Measurements from ENCODE around the gene POLK. TPM values are rescaled to one million over a fixed set of nuclear protein-coding genes. Genes with fewer than 3 reads are reported as not detected.

Gene POLK
- total and polyA plus RNA-seq, 4 donors: 3.7 to 20.6 (median 9.8) TPM

GRCh38 chr5:75546830-75547229 is 35.1 kb downstream of the POLK start:
- TF ChIP-seq ATF3 (IDR thresholded peaks at IDR 0.05) (no peak), REST (IDR thresholded peaks at IDR 0.05) (no peak)
- WGBS: 98% methylated on average over 6 of the region's 6 CpGs
- no peak overlapping the region for H3K9ac ChIP-seq (ENCODE audit: low read depth in 1 of 2, low read length in 2 of 2)

GRCh38 chr5:75547812-75548211 is 36.1 kb downstream of the POLK start:
- H3K4me1 ChIP-seq (ENCODE audit: control insufficient read depth in 4 of 4, insufficient read depth in 4 of 4, low read length in 3 of 4): no peaks in the 10 kb centered on the region
- H3K9me3 ChIP-seq (ENCODE audit: control insufficient read depth in 4 of 4, low read length in 3 of 4): no peaks in the 10 kb centered on the region
- TF ChIP-seq REST (IDR thresholded peaks at IDR 0.05): no peak
- no peak for TF ChIP-seq ZBTB33 (IDR thresholded peaks at IDR 0.05)
- TF ChIP-seq CTCF (IDR thresholded peaks at IDR 0.05; ENCODE audit: low read depth, low read length, missing input control): no peak
- TF ChIP-seq ATF3 (IDR thresholded peaks at IDR 0.05): no peak
- no peak for TF ChIP-seq JUND (IDR thresholded peaks at IDR 0.05)
- no peak for TF ChIP-seq RXRA (IDR thresholded peaks at IDR 0.05)
- no peak for TF ChIP-seq GABPA (IDR thresholded peaks at IDR 0.05 in 1 of 2, conservative IDR thresholded peaks at IDR 0.05 in 1 of 2)
- TF ChIP-seq NR2F2 (IDR thresholded peaks at IDR 0.05): no peak
- TF ChIP-seq SP1 (IDR thresholded peaks at IDR 0.05): no peak
- no peak for TF ChIP-seq TAF1 (conservative IDR thresholded peaks at IDR 0.05)
- no peak for TF ChIP-seq FOXA2 (IDR thresholded peaks at IDR 0.05)
- TF ChIP-seq YY1 (IDR thresholded peaks at IDR 0.05): no peak
- TF ChIP-seq HNF4G (IDR thresholded peaks at IDR 0.05): no peak
- TF ChIP-seq RAD21 (IDR thresholded peaks at IDR 0.05): no peak
- TF ChIP-seq FOXA1 (IDR thresholded peaks at IDR 0.05): no peak
- TF ChIP-seq HNF4A (conservative IDR thresholded peaks at IDR 0.05): no peak
- no peak overlapping the region for H3K9ac ChIP-seq (ENCODE audit: low read depth in 1 of 2, low read length in 2 of 2)
- H3K4me3 ChIP-seq (ENCODE audit: low read depth in 1 of 3, low read length in 3 of 3): no peak overlapping the region
- H3K27me3 ChIP-seq (ENCODE audit: control insufficient read depth in 4 of 4, insufficient read depth in 4 of 4, low read length in 3 of 4): no peaks in the 10 kb centered on the region
- H3K36me3 ChIP-seq (ENCODE audit: control insufficient read depth in 4 of 4, insufficient read depth in 3 of 4, low read depth in 1 of 4, low read length in 3 of 4): peaks cover 0 to 9% (median 4%) of the 10 kb centered on the region in 4 donors
- H3K27ac ChIP-seq (ENCODE audit: low read depth in 1 of 2, low read length in 2 of 2): no peak overlapping the region
- DNase-seq (ENCODE audit: low spot score): no peak
- 94% methylated on average over 3 of the region's 3 CpGs for WGBS

More at GRCh38 chr5:75546830-75547229, 35.1 kb downstream of the POLK start:
- DNase-seq (ENCODE audit: low spot score): no peak
- H3K9me3 ChIP-seq (ENCODE audit: control insufficient read depth in 4 of 4, low read length in 3 of 4): no peaks in the 10 kb centered on the region
- H3K36me3 ChIP-seq (ENCODE audit: control insufficient read depth in 4 of 4, insufficient read depth in 3 of 4, low read depth in 1 of 4, low read length in 3 of 4): peaks cover 0 to 2% (median 0%) of the 10 kb centered on the region in 4 donors
- H3K27me3 ChIP-seq (ENCODE audit: control insufficient read depth in 4 of 4, insufficient read depth in 4 of 4, low read length in 3 of 4): no peaks in the 10 kb centered on the region
- no peaks in the 10 kb centered on the region for H3K4me1 ChIP-seq (ENCODE audit: control insufficient read depth in 4 of 4, insufficient read depth in 4 of 4, low read length in 3 of 4)
- no peak overlapping the region for H3K4me3 ChIP-seq (ENCODE audit: low read depth in 1 of 3, low read length in 3 of 3)
- H3K27ac ChIP-seq (ENCODE audit: low read depth in 1 of 2, low read length in 2 of 2): no peak overlapping the region
